CD4-positive, alpha-beta T cell treated with Interleukin-1 beta for 1 hour (primary cell): Measurements from ENCODE around the gene OPHN1.

Source experiments
- DNase-seq, 2 donors: peaks; one replicate each; pipeline ENCODE4 v3.0.0-alpha.2; 2020 to 2022

OPHN1 gene

GRCh38 chrX:68433155-68433980, at the start of gene OPHN1:
OPHN1 (minus strand) TSS chrX:68433495; CDS start chrX:68433020, 475 bp downstream.
- no peak for DNase-seq

- DNase-seq = no peak
Measured at GRCh38 chrX:68480969-68481368, 47.7 kb upstream of the OPHN1 start.

- no peak for DNase-seq
Measured at GRCh38 chrX:68464796-68465195, 31.5 kb upstream of the OPHN1 start.

- no peak for DNase-seq
Measured at GRCh38 chrX:68463880-68464279, 30.6 kb upstream of the OPHN1 start.

GRCh38 chrX:68462653-68463052, 29.4 kb upstream of the OPHN1 start:
- DNase-seq = peak in 1 of 2 donors; percentile 34

- no peak for DNase-seq
Measured at GRCh38 chrX:68462197-68462596, 28.9 kb upstream of the OPHN1 start.

- no peak for DNase-seq
Measured at GRCh38 chrX:68461576-68461975, 28.3 kb upstream of the OPHN1 start.

- no peak for DNase-seq
Measured at GRCh38 chrX:68461093-68461492, 27.8 kb upstream of the OPHN1 start.

- no peak for DNase-seq
Measured at GRCh38 chrX:68455151-68455510, 21.8 kb upstream of the OPHN1 start.

- no peak for DNase-seq
Measured at GRCh38 chrX:68454476-68455150, 21.3 kb upstream of the OPHN1 start.

- DNase-seq = no peak
Measured at GRCh38 chrX:68451720-68452119, 18.4 kb upstream of the OPHN1 start.

GRCh38 chrX:68443155-68443868, 10.0 kb upstream of the OPHN1 start:
- peak in 1 of 2 donors; percentile 17 for DNase-seq

- no peak for DNase-seq
Measured at GRCh38 chrX:68440940-68441339, 7.6 kb upstream of the OPHN1 start.

GRCh38 chrX:68440442-68440841, 7.1 kb upstream of the OPHN1 start:
- DNase-seq = no peak

- DNase-seq = no peak
Measured at GRCh38 chrX:68439341-68439740, 6.0 kb upstream of the OPHN1 start.

GRCh38 chrX:68438575-68438974, 5.3 kb upstream of the OPHN1 start:
- no peak for DNase-seq

- DNase-seq = no peak
Measured at GRCh38 chrX:68433981-68434299, 645 bp upstream of the OPHN1 start.

- no peak for DNase-seq
Measured at GRCh38 chrX:68432648-68433047, 647 bp downstream of the OPHN1 start.

GRCh38 chrX:68431836-68432235, 1.5 kb downstream of the OPHN1 start:
- DNase-seq = no peak

GRCh38 chrX:68429216-68429615, 4.1 kb downstream of the OPHN1 start:
- no peak for DNase-seq

- no peak for DNase-seq
Measured at GRCh38 chrX:68428431-68428830, 4.9 kb downstream of the OPHN1 start.

GRCh38 chrX:68424719-68425118, 8.6 kb downstream of the OPHN1 start:
- DNase-seq = no peak

- DNase-seq = no peak
Measured at GRCh38 chrX:68422478-68422877, 10.8 kb downstream of the OPHN1 start.

- DNase-seq = no peak
Measured at GRCh38 chrX:68421636-68422035, 11.7 kb downstream of the OPHN1 start.
